Choroid plexus epithelial cell (primary cell): ENCODE data around the gene ALPI.
A peak's percentile ranks its signal among the peaks of the same experiment; 100 is the strongest.
"Not testable (repeated sequence)": the region's sequence is repeated elsewhere in the genome, so short reads cannot be mapped to it uniquely, and the experiment has no call there.

Source experiments
- DNase-seq: peaks from one replicate; pipeline ENCODE4 v3.0.0-alpha.2; 2010; ENCODE audit warnings: low read depth
- H3K4me3 ChIP-seq: 2 replicates; pipeline ENCODE4 v1.5.1; 2011; ENCODE audit warnings: low read depth, mild to moderate bottlenecking, control low read depth, low read length, moderate library complexity
- TF ChIP-seq, protein P1 (sequence below): conservative IDR thresholded peaks from 2 replicates; pipeline ENCODE4 v1.5.1; 2011; ENCODE audit warnings: low read depth, mild to moderate bottlenecking, control low read depth, inconsistent platforms, low read length, moderate library complexity

ALPI gene

DNA sequence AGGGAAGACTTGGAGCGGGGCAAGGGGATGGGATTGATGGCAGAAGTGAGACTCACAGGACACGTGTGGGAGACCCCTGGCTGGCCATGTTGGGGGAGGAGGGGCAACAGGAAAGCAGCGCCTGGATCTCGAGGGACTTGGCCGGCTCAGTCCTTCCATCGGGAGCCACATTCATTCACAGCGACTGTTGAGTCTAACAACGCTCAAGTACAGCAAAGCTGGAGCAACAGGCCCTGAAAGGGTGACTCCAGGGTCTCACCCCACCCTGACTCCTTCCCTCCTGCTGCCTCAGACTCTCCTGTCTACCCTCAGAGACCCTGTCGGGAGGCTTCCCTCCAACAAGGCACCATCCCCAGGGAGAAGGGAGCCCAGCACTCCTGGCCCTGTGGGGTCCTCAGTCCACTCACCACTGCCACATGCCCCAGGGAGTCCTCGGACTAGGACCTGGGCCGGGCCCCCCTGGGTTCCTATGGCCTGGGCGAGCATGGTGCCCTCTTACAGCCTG lies 14.8 kb upstream of the ALPI start:
- H3K4me3 ChIP-seq, result no peak overlapping the region
- no peak for DNase-seq
- TF ChIP-seq, protein P1, sequence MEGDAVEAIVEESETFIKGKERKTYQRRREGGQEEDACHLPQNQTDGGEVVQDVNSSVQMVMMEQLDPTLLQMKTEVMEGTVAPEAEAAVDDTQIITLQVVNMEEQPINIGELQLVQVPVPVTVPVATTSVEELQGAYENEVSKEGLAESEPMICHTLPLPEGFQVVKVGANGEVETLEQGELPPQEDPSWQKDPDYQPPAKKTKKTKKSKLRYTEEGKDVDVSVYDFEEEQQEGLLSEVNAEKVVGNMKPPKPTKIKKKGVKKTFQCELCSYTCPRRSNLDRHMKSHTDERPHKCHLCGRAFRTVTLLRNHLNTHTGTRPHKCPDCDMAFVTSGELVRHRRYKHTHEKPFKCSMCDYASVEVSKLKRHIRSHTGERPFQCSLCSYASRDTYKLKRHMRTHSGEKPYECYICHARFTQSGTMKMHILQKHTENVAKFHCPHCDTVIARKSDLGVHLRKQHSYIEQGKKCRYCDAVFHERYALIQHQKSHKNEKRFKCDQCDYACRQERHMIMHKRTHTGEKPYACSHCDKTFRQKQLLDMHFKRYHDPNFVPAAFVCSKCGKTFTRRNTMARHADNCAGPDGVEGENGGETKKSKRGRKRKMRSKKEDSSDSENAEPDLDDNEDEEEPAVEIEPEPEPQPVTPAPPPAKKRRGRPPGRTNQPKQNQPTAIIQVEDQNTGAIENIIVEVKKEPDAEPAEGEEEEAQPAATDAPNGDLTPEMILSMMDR, result no peak

DNA sequence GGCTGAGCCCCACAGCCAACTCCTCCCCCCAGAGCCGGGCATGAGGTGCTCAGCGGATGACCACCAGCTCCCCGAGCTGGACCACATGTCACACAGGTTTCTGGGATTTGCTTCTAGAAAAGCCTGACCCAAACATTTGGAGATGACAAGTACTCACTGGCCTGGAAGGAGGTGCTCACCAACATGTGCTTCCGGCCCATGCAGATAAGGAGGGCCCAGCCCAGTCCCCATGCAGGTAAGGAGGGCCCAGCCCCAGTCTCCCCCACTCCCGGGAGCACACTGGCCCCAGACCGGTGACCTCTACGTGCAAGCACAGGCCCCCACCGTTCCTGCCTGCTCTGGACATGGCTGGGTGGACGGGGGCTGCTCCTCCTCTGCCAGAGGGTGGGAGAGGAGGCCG lies 14.0 kb upstream of the ALPI start:
- not testable (repeated sequence) for DNase-seq, H3K4me3 ChIP-seq

DNA sequence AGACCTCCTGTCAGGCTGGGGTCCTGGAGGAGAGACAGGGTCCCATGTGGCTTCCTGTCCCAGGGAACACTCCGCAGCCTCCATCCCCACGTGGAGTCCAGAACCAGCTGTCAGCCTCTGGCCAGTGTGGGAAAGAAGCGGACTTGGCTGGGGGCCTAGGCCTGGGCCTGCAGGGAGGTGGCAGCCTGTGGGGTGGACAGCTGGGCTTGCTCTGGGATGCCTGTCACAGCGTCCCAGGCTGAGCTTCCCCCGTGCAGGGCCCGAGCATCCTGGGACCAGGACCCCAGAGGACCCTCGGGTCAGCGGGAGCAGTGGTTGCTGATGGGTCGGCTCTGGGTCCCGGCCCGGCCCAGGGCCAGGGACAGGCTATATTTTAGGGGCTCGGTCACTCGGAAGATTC lies 13.5 kb upstream of the ALPI start:
- not testable (repeated sequence) for DNase-seq, H3K4me3 ChIP-seq

DNA sequence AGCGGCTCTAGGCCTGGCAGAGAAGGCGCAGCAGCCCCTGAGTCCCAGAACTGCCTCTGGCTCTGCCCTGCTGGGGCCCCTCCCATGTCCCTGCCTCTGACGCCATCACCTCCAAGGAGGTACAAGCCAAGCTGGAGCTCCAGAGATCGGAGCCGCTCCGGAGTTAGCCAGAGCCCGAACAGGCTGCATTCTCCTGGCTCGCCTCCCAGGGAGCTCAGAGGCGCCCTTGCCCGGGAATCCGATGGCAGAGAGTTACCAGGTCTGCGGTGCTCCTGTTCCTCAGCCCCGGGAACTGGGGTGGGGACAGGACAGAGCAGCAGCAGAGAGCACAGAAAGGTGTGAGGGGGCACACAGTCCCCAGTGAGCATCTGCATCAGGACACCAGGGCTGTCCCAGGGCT lies 12.9 kb upstream of the ALPI start:
- not testable (repeated sequence) for DNase-seq, H3K4me3 ChIP-seq

DNA sequence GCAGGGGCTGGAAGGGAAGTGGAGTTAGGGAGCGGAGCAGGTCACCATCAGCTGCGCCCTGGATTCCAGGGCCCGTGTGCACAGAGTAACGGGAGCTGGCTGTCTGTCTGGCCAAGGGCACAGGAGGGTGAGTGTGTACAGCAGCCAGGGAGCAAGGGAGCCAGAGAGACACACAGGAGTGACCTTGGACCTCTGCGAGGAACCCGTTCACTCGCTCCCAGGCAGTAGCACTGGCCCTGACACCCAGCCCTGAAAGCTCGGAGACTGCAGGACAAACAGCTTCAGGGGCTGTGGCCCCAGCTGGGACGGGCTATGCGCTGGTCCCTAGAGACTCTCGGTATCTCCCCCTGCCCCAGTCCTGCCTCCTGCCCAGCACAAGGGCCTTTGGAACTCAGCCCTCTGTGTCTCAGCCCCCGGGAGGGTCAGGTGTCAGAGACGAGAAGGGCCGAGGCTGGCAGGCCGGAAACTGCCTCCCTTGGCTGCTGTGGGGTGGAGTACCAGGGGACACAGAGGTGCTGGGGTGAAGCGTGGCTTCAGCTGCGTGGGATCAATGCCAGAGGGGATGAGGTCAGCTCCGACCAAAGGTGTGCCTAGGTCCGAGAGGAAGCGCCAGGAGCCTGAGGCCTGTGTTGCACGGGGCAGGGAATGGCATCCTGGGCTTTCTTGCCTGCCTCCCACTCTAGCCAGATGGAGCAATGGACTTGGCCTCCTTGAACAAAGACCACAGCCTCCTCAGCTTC lies 12.1 kb upstream of the ALPI start:
- H3K4me3 ChIP-seq, DNase-seq: not testable (repeated sequence)

DNA sequence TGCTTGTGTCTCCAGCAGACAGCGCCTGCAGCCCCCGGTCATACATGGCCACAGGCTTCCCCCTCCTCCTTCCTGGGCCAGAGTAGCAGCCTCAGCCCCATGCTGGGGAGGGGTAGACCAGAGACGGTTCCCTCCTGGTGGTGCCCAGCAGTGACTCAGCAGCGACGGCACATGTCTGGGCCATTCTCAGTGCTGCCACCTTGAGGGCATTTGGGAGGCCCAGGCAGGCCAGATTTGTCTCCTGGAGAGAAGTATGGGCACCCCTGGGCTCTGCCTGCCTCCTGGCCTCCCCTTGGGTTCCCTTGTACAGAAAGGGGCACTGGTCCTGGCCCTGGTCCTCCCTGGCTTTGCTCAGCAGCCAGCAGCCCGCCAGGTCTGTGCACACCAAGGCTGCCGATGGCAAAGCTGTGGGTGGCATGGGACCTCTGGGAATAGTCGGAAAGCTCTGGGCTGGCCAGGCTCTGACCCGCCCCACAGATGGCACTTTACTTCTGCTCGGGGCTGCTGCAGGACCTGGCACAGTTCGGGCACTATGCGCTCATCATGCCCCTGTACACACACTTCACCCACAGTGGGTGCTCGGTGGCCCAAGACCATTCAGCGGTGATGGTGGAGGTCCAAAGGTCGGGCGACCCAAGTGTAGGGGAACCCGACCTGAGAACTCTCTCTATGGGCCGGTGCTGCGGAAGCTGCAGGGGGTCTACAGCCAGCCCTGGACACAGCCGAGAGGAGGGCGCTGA lies 11.4 kb upstream of the ALPI start:
- H3K4me3 ChIP-seq, result no peak overlapping the region
- peak; percentile 78 for DNase-seq
- TF ChIP-seq, protein P1, result peak; percentile 84

DNA sequence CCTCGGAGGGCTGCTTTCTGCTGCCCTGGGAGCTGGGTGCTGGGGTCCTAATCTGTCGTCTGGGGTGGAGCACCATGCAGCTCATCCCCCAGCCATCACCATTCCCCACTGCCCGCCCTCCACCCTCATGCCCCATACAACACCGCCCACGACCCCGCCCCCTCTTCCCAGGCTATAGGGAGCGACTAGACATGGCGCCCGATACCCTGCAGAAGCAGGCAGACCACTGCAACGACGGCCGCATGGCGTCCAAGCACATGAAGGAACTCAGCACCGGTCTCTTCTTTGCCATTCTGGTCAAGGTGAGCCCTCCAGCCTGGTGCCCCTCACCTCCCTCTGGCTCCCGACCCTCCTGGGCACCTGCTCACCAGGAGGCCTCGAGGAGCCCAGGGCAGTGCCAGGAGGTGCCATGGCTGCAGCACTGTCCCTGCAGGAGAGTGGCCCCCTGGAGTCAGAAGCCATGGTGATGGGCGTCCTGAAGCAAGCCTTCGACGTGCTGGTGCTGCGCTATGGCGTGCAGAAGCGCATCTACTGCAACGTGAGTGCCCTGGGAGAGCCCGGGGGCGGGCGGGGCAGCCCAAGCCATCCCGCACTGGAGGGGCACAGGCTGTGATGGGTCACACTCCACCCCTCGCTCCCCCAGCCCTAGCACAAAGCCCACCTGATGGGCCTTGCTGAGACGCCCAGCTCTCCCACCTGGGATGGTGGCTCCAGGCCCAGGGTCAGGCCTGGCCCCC lies 10.6 kb upstream of the ALPI start:
- not testable (repeated sequence) for DNase-seq, H3K4me3 ChIP-seq

DNA sequence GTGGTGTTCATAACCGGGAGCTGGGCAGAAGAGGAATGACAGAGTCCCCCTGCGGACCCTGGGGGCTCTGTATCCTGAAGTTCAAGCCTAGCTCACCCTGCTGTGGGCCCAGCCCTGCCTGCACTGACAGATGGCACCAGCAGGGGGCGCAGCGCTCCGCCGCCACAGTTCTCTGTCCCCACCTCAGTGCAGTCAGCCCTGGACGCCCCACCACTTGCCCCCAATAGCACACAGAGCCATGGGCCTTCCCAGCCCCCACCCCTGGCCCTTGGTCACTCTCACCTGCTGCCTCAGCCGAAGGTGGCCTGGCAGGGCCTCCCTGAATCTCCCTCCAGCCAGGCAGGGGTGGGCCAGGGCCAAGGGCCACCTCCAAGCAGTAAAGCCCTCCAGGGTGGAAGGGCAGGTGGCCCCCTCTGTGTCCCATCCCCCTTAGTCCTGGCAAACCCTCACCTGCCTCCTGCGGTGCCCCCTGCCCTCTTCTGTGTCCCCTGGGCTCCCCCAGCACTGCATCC lies 9.6 kb upstream of the ALPI start:
- not testable (repeated sequence) for H3K4me3 ChIP-seq, DNase-seq
- TF ChIP-seq, protein P1, result peak; percentile 47

DNA sequence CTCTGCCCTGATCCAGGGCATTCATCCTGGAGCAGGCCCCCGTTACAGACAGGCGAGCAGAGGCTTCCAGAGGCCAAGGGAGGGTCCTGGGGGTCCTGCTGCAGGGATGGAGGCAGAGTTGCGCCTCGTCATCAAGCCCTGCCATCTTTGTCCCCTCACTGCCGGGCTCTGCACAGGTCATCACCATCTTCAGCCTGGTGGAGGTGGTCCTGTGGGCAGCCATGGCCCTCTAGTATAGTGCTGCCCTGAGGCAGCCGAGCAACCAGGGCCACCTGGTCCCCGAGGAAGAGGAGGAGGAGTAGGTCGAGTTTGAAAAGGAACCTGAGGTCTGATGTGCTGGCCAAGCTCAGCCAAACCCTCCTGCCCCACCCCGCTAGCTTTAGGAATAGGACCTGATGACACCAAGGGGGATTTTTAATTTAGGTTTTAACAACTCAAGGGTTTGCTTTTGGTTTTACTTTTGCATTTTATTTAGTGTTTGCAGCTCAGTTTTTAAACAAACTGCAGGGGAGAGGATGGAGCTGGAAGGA lies 8.8 kb upstream of the ALPI start:
- DNase-seq, result no peak
- no peak overlapping the region for H3K4me3 ChIP-seq
- TF ChIP-seq, protein P1, result no peak
